NCI-H524 treated with DMSO at 0.1 percent for 48 hours (cell line): ENCODE measurements around the gene ZFX.

Source experiments
- DNase-seq: peaks from one replicate; lab custom pipeline; 2025; lab: John Stamatoyannopoulos, UW

The ZFX gene

GRCh38 chrX:24202465-24203031, 53.0 kb downstream of the ZFX start:
- DNase-seq = no peak

- DNase-seq = no peak
Observed at GRCh38 chrX:24203072-24203808, 53.7 kb downstream of the ZFX start.

- no peak for DNase-seq
Observed at GRCh38 chrX:24204331-24204730, 54.8 kb downstream of the ZFX start.

GRCh38 chrX:24204958-24205357, 55.4 kb downstream of the ZFX start:
- no peak for DNase-seq

- no peak for DNase-seq
Observed at GRCh38 chrX:24207826-24208225, 58.3 kb downstream of the ZFX start.

GRCh38 chrX:24208496-24209240, 59.1 kb downstream of the ZFX start:
- DNase-seq = no peak

- no peak for DNase-seq
Observed at GRCh38 chrX:24210190-24210589, 60.7 kb downstream of the ZFX start.

GRCh38 chrX:24214568-24214967, 65.0 kb downstream of the ZFX start:
- peak; percentile 20 for DNase-seq

- no peak for DNase-seq
Observed at GRCh38 chrX:24215272-24215671, 65.7 kb downstream of the ZFX start.

- DNase-seq = no peak
Observed at GRCh38 chrX:24216037-24216436, 66.5 kb downstream of the ZFX start.

- DNase-seq = no peak
Observed at GRCh38 chrX:24216827-24217226, 67.3 kb downstream of the ZFX start.

GRCh38 chrX:24219320-24219719, 69.8 kb downstream of the ZFX start:
- no peak for DNase-seq

GRCh38 chrX:24221872-24222271, 72.3 kb downstream of the ZFX start:
- no peak for DNase-seq

- no peak for DNase-seq
Observed at GRCh38 chrX:24225265-24225664, 75.7 kb downstream of the ZFX start.

- DNase-seq = no peak
Observed at GRCh38 chrX:24226176-24226575, 76.6 kb downstream of the ZFX start.

- DNase-seq = no peak
Observed at GRCh38 chrX:24228596-24228995, 79.1 kb downstream of the ZFX start.

GRCh38 chrX:24229400-24229879, 79.9 kb downstream of the ZFX start:
- DNase-seq = no peak

GRCh38 chrX:24229976-24230375, 80.4 kb downstream of the ZFX start:
- DNase-seq = no peak

- DNase-seq = no peak
Observed at GRCh38 chrX:24231131-24231540, 81.6 kb downstream of the ZFX start.

GRCh38 chrX:24231641-24232179, 82.2 kb downstream of the ZFX start:
- DNase-seq = no peak

- no peak for DNase-seq
Observed at GRCh38 chrX:24232796-24233195, 83.3 kb downstream of the ZFX start.

GRCh38 chrX:24235084-24235710, 85.7 kb downstream of the ZFX start:
- no peak for DNase-seq
